H1 (cell line): Measurements from ENCODE around the gene RSAD2. TPM values are rescaled to one million over a fixed set of nuclear protein-coding genes. Genes with fewer than 3 reads are reported as not detected.

Source experiments
- CTCF ChIA-PET: fragments of 300-600 bp; sonication (Branson Sonifier 250); formaldehyde crosslinking; loops from one replicate; lab custom pipeline; 2021; ENCODE audit not compliant: partially characterized antibody; lab: Charles Lee
- POLR2A ChIA-PET: fragments of 300-600 bp; sonication (Branson Sonifier 250); formaldehyde crosslinking; loops from one replicate; lab custom pipeline; 2021; ENCODE audit warnings: inconsistent platforms; ENCODE audit not compliant: partially characterized antibody; lab: Charles Lee
- DNase-seq, 2 experiments: peaks; one replicate each; pipeline versions ENCODE4 v3.0.0 to v3.0.0-alpha.2; 2010 to 2022; ENCODE audit warnings: low spot score in 2 of 2, low read depth in 1 of 2, mixed read lengths in 1 of 2
- FAIRE-seq: peaks from 2 replicates; lab custom pipeline; 2011; peaks lifted over from hg19 to GRCh38; lab: Jason Lieb, UNC
- H2AFZ ChIP-seq: 2 replicates; pipeline ENCODE4 v1.8.1; 2012; ENCODE audit warnings: low read length, inconsistent platforms
- H2AK5ac ChIP-seq: 2 replicates; pipeline ENCODE4 v1.6.1; 2013; ENCODE audit warnings: low read depth, low read length
- H2BK120ac ChIP-seq: replicated peaks from 2 replicates; pipeline ENCODE3; 2013; ENCODE audit warnings: low read depth, low read length, inconsistent platforms
- H2BK12ac ChIP-seq: 2 replicates; pipeline ENCODE4 v1.6.1; 2013; ENCODE audit warnings: low read depth, low read length
- H2BK15ac ChIP-seq: 2 replicates; pipeline ENCODE4 v1.6.1; 2013; ENCODE audit warnings: low read length
- H2BK20ac ChIP-seq: 2 replicates; pipeline ENCODE4 v1.6.1; 2013; ENCODE audit warnings: low read length
- H2BK5ac ChIP-seq: 2 replicates; pipeline ENCODE4 v1.6.1; 2013; ENCODE audit warnings: low read depth, low read length
- H3K14ac ChIP-seq: 2 replicates; pipeline ENCODE4 v1.6.1; 2013; ENCODE audit warnings: inconsistent platforms; ENCODE audit not compliant: insufficient read length
- H3K18ac ChIP-seq: 2 replicates; pipeline ENCODE4 v1.6.1; 2013; ENCODE audit warnings: low read length; ENCODE audit errors: extremely low read depth
- H3K23ac ChIP-seq: 2 replicates; pipeline ENCODE4 v1.6.1; 2013; ENCODE audit warnings: inconsistent platforms; ENCODE audit not compliant: insufficient read length
- H3K23me2 ChIP-seq: 2 replicates; pipeline ENCODE4 v1.6.1; 2013; ENCODE audit warnings: low read depth, low read length
- H3K27ac ChIP-seq: 2 replicates; pipeline ENCODE4 v1.6.1; 2011; ENCODE audit warnings: low read depth, low read length, inconsistent platforms
- H3K27me3 ChIP-seq, 4 experiments: replicated peaks in 1 of 4; 1 replicate in 1 of 4; 2 replicates in 3 of 4; pipeline versions ENCODE4 v1.6.1 to v1.8.1; 2011 to 2013; ENCODE audit warnings: low read length in 3 of 4, mild to moderate bottlenecking in 3 of 4, inconsistent platforms in 2 of 4, mixed read lengths in 2 of 4, moderate library complexity in 1 of 4; ENCODE audit not compliant: control insufficient read depth in 3 of 4, insufficient read depth in 3 of 4; ENCODE audit errors: extremely low read depth in 1 of 4
- H3K36me3 ChIP-seq, 4 experiments: 2 replicates each; pipeline versions ENCODE4 v1.6.1 to v1.8.1; 2011 to 2013; ENCODE audit warnings: mild to moderate bottlenecking in 4 of 4, low read length in 3 of 4, moderate library complexity in 2 of 4, control low read depth in 1 of 4, inconsistent platforms in 1 of 4; ENCODE audit not compliant: insufficient read depth in 4 of 4, control insufficient read depth in 2 of 4
- H3K4ac ChIP-seq: replicated peaks from 2 replicates; pipeline ENCODE3; 2013; ENCODE audit warnings: low read length, low read depth, mixed read lengths, inconsistent platforms; ENCODE audit not compliant: insufficient read length
- H3K4me1 ChIP-seq, 4 experiments: replicated peaks in 1 of 4; 1 replicate in 1 of 4; 2 replicates in 3 of 4; pipeline versions ENCODE4 v1.6.1 to v1.8.1; 2011 to 2013; ENCODE audit warnings: low read length in 3 of 4, inconsistent platforms in 2 of 4, mixed read lengths in 1 of 4; ENCODE audit not compliant: insufficient read depth in 4 of 4, control insufficient read depth in 3 of 4
- H3K4me2 ChIP-seq, 2 experiments: 2 replicates each; pipeline versions ENCODE4 v1.6.1 to v1.8.1; 2011 to 2013; ENCODE audit warnings: low read depth in 2 of 2, low read length in 2 of 2, control low read depth in 1 of 2, inconsistent platforms in 1 of 2, mild to moderate bottlenecking in 1 of 2; ENCODE audit not compliant: insufficient read depth in 1 of 2
- H3K4me3 ChIP-seq, 4 experiments: fragments of 200-600, 300-600 bp in 1 of 4; sonication (generic), shearing (Covaris generic), sonication (Bioruptor Twin) in 1 of 4; 2 replicates each; pipeline versions ENCODE4 v1.5.1 to v1.8.1; 2011 to 2016; ENCODE audit warnings: low read length in 4 of 4, low read depth in 3 of 4, control low read depth in 2 of 4, inconsistent platforms in 2 of 4, mild to moderate bottlenecking in 2 of 4, mixed read lengths in 1 of 4, moderate library complexity in 1 of 4; ENCODE audit not compliant: insufficient read depth in 2 of 4; ENCODE audit errors: extremely low read depth in 1 of 4
- H3K56ac ChIP-seq: replicated peaks from 2 replicates; pipeline ENCODE3; 2013; ENCODE audit warnings: low read depth, mild to moderate bottlenecking, mixed read lengths, low read length, inconsistent platforms; ENCODE audit not compliant: insufficient read length
- H3K79me1 ChIP-seq: 2 replicates; pipeline ENCODE4 v1.6.1; 2013; ENCODE audit warnings: low read depth, low read length, control low read depth
- H3K79me2 ChIP-seq, 2 experiments: 2 replicates each; pipeline versions ENCODE4 v1.6.1 to v1.8.1; 2012 to 2013; ENCODE audit warnings: low read length in 2 of 2, mild to moderate bottlenecking in 2 of 2, inconsistent platforms in 1 of 2; ENCODE audit not compliant: insufficient read depth in 2 of 2, control insufficient read depth in 1 of 2
- H3K9ac ChIP-seq, 4 experiments: replicated peaks in 1 of 4; 1 replicate in 1 of 4; 2 replicates in 3 of 4; pipeline versions ENCODE4 v1.6.1 to v1.8.1; 2011 to 2013; ENCODE audit warnings: low read depth in 3 of 4, low read length in 3 of 4, control low read depth in 2 of 4, mild to moderate bottlenecking in 2 of 4, moderate library complexity in 2 of 4, inconsistent platforms in 1 of 4; ENCODE audit errors: extremely low read depth in 1 of 4
- H3K9me3 ChIP-seq, 2 experiments: 2 replicates each; pipeline versions ENCODE4 v1.6.1 to v1.8.1; 2012 to 2013; ENCODE audit warnings: mild to moderate bottlenecking in 2 of 2, moderate library complexity in 2 of 2, control low read depth in 1 of 2, inconsistent platforms in 1 of 2, low read depth in 1 of 2, low read length in 1 of 2, mixed read lengths in 1 of 2; ENCODE audit not compliant: insufficient read depth in 2 of 2
- H4K20me1 ChIP-seq, 2 experiments: replicated peaks in 1 of 2; 2 replicates each; pipeline versions ENCODE3 to v1.8.1; 2011 to 2013; ENCODE audit warnings: inconsistent platforms in 2 of 2, low read length in 2 of 2, mild to moderate bottlenecking in 1 of 2; ENCODE audit not compliant: insufficient read depth in 2 of 2, control insufficient read depth in 1 of 2
- H4K5ac ChIP-seq: 2 replicates; pipeline ENCODE4 v1.6.1; 2013; ENCODE audit warnings: low read length, low read depth, mixed read lengths, inconsistent platforms; ENCODE audit not compliant: insufficient read length
- H4K8ac ChIP-seq: 2 replicates; pipeline ENCODE4 v1.8.0; 2013; ENCODE audit warnings: mild to moderate bottlenecking, moderate library complexity, low read length, inconsistent platforms; ENCODE audit not compliant: insufficient read depth; ENCODE audit errors: extremely low read depth
- H4K91ac ChIP-seq: replicated peaks from 2 replicates; pipeline ENCODE3; 2013; ENCODE audit warnings: low read length, mixed read lengths, inconsistent platforms; ENCODE audit not compliant: insufficient read length
- CHD1 ChIP-seq: IDR thresholded peaks from 2 replicates; pipeline ENCODE4 v1.6.1; 2012; ENCODE audit warnings: low read depth, low read length, improper control_type of control experiment
- SRF ChIP-seq: IDR thresholded peaks from 2 replicates; pipeline ENCODE4 v1.6.1; 2011; ENCODE audit warnings: mild to moderate bottlenecking, low read depth, low read length, moderate library complexity
- ZNF274 ChIP-seq: IDR thresholded peaks from 2 replicates; pipeline ENCODE4 v1.7.0; 2012; ENCODE audit warnings: low read length, borderline replicate concordance; ENCODE audit errors: extremely low read depth
- WGBS, 2 experiments: shearing (Covaris generic) in 1 of 2; methylation state at CpG; one replicate each; pipeline versions ENCODE4 v1.1.6 to v1.1.7; 2013 to 2015; ENCODE audit warnings: low lambda C conversion rate in 2 of 2, mixed read lengths in 2 of 2, inconsistent platforms in 1 of 2, low coverage in 1 of 2, missing lambda C conversion rate in 1 of 2; ENCODE audit not compliant: insufficient replicate concordance in 2 of 2, insufficient coverage in 1 of 2, insufficient read length in 1 of 2; ENCODE audit errors: extremely low coverage in 1 of 2, missing lambda C conversion rate in 1 of 2; 5-methylcytosine and 5-hydroxymethylcytosine counted together
- polyA plus RNA-seq, 7 experiments: library from polyadenylated mRNA; depleted of rRNA in 3 of 7; stranded (reverse) in 5 of 7; unstranded in 2 of 7; fragments of >200 nt in 5 of 7; fragments of 200-250 nt in 2 of 7; gene quantifications; 1 replicate in 5 of 7; 2 replicates in 1 of 7; 4 replicates in 1 of 7; pipeline versions ENCODE4 v1.2.1 to v1.2.3, GENCODE V29; 2011 to 2013; ENCODE audit warnings: missing spikeins in 2 of 7, mixed read lengths in 2 of 7
- total RNA-seq: library from RNA; stranded (reverse); fragmentation: NEBNext Ultra II Directional; extraction: Animal tissue kit (Norgen Biotek cat#: 25700); gene quantifications from 2 replicates; pipeline ENCODE4 v1.2.1, GENCODE V29; 2021
- TF ChIP-seq, protein P1 (sequence below): IDR thresholded peaks from 2 replicates; pipeline ENCODE4 v1.6.1; 2011; ENCODE audit warnings: low read depth, mild to moderate bottlenecking, low read length; ENCODE audit not compliant: insufficient read depth

The RSAD2 gene
- total and polyA plus RNA-seq, 2 of the 8 experiments (the other 6 are each of a cell fraction or from before 2014, with no cell fraction given): not detected

- H2BK15ac ChIP-seq: no peak overlapping the region
- no peaks in the 10 kb centered on the region for H3K9me3 ChIP-seq
- H2BK12ac ChIP-seq: no peak overlapping the region
- H2BK20ac ChIP-seq: no peak overlapping the region
- ChIA-PET POLR2A (no interaction called here), CTCF (interaction anchor here (1.1 to 2.6 kb wide), 4 partner anchors 10 to 108 kb away, joined by 3 to 8 read pairs (median 4); no protein-coding TSS in a partner anchor)
- TF ChIP-seq, protein P1, sequence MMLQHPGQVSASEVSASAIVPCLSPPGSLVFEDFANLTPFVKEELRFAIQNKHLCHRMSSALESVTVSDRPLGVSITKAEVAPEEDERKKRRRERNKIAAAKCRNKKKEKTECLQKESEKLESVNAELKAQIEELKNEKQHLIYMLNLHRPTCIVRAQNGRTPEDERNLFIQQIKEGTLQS: no peak
- TF ChIP-seq ZNF274 (no peak), SRF (no peak), CHD1 (no peak)
- no peaks in the 10 kb centered on the region for H3K27me3 ChIP-seq
- H3K18ac ChIP-seq: no peak overlapping the region
- peaks cover 0 to 15% (median 4%) of the 10 kb centered on the region in 4 experiments; a peak in 5 of 7 replicates for H3K4me1 ChIP-seq
- no peak overlapping the region for H2AK5ac ChIP-seq
- H4K20me1 ChIP-seq: peaks cover 0 to 7% of the 10 kb centered on the region in 2 experiments
- no peak overlapping the region for H3K4ac ChIP-seq
- no peaks in the 10 kb centered on the region; a peak in 1 of 8 replicates for H3K36me3 ChIP-seq
- H3K23me2 ChIP-seq: no peaks in the 10 kb centered on the region
- FAIRE-seq (no peak), DNase-seq (peak in 1 of 2 experiments; percentile 37)
- no peak overlapping the region for H3K14ac ChIP-seq
- H3K27ac ChIP-seq: no peak overlapping the region
- H3K9ac ChIP-seq: no peak overlapping the region
- H3K4me2 ChIP-seq: no peak overlapping the region
- H3K79me1 ChIP-seq: peaks cover 4% of the 10 kb centered on the region; the same call in 1 of the 2 replicates
- H4K5ac ChIP-seq: no peak overlapping the region
- H2BK5ac ChIP-seq: no peak overlapping the region
- no peak overlapping the region for H4K8ac ChIP-seq
- no peak overlapping the region for H4K91ac ChIP-seq
- no peak overlapping the region for H3K56ac ChIP-seq
- H3K23ac ChIP-seq: no peak overlapping the region
- 89% methylated on average over 2 of the region's 2 CpGs; no CpG with 5 or more reads in 1 of the 2 experiments for WGBS, 2 experiments
- H2BK120ac ChIP-seq: no peak overlapping the region
- H3K4me3 ChIP-seq: no peak overlapping the region
- no peak overlapping the region for H2AFZ ChIP-seq
- peaks cover 0 to 23% of the 10 kb centered on the region in 2 experiments; a peak in 2 of 4 replicates for H3K79me2 ChIP-seq
These were observed 59.6 kb downstream of the RSAD2 start for GRCh38 chr2:6937157-6937556.
